Liver (tissue), 3 donors: ENCODE measurements around the gene PRAMEF18.
"Not testable (repeated sequence)": the region's sequence is repeated elsewhere in the genome, so short reads cannot be mapped to it uniquely, and the experiment has no call there.

Experiments
- ATF3 ChIP-seq: IDR thresholded peaks from 2 replicates; pipeline ENCODE4 v1.6.1; 2016; ENCODE audit warnings: antibody characterized with exemption
- CTCF ChIP-seq: fragments of 150-350 bp; IDR thresholded peaks from 2 replicates; pipeline ENCODE4 v1.5.1; 2017; ENCODE audit warnings: improper control_type of control experiment, low read depth, low read length; ENCODE audit not compliant: missing input control
- JUND ChIP-seq, 2 donors: IDR thresholded peaks; 2 replicates each; pipeline ENCODE4 v1.6.1; 2016; ENCODE audit warnings: antibody characterized with exemption in 2 of 2
- MAX ChIP-seq: IDR thresholded peaks from 2 replicates; pipeline ENCODE4 v1.6.1; 2016; ENCODE audit warnings: antibody characterized with exemption
- RAD21 ChIP-seq, 2 donors: IDR thresholded peaks; 2 replicates each; pipeline ENCODE4 v1.6.1; 2016; ENCODE audit warnings: antibody characterized with exemption in 2 of 2, mild to moderate bottlenecking in 2 of 2
- SP1 ChIP-seq: IDR thresholded peaks from 2 replicates; pipeline ENCODE4 v1.6.1; 2018; ENCODE audit warnings: antibody characterized with exemption, mild to moderate bottlenecking
- TAF1 ChIP-seq: conservative IDR thresholded peaks from 2 replicates; pipeline ENCODE4 v1.6.1; 2016; ENCODE audit warnings: antibody characterized with exemption, mild to moderate bottlenecking
- donor health status: healthy.
- donor health status: healthy.

- TF ChIP-seq ATF3; MAX; CTCF; RAD21 (IDR thresholded peaks at IDR 0.05); SP1; JUND (IDR thresholded peaks at IDR 0.05); TAF1: not testable (repeated sequence)
Measured at GRCh38 chr1:13243536-13244263, 17.7 kb upstream of the PRAMEF18 start.
